GM12875 (cell line): ENCODE results near the gene UPF3A.

Source experiments
- H3K4me3 ChIP-seq: one replicate; pipeline ENCODE4 v1.5.1; 2011; ENCODE audit warnings: low read depth, low read length, control low read depth
- CTCF ChIP-seq: IDR thresholded peaks from 2 replicates; pipeline ENCODE4 v1.5.1; 2011; ENCODE audit warnings: low read depth, mild to moderate bottlenecking, control low read depth, inconsistent platforms, low read length, moderate library complexity, borderline replicate concordance; ENCODE audit not compliant: insufficient read depth

Gene UPF3A

DNA sequence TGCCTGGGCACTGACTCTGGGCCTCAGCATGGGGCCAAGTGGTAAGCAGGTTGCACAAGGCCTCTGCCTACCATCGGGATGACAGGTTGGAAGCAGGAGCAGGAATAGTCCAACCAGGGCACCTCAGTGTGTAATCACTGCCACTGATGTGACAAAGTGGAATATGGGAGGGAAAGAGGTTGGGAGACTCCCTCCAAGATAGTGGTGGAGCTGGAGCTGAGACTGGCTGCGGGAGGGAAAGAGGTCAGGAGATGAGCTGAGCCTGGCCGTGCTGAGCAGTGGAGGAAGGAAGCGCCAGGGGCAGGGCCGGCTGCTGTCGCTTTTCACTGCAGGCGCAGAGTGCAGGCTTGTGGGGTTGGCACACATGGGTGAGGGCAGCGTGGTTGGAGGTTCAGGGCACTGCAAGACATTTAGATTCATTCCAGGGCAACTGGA lies 6.8 kb downstream of the UPF3A start:
- H3K4me3 ChIP-seq, result no peak overlapping the region
- TF ChIP-seq CTCF, result no peak

GRCh38 chr13:114296448-114296847 lies 15.0 kb downstream of the UPF3A start:
- H3K4me3 ChIP-seq, result no peak overlapping the region
- no peak for TF ChIP-seq CTCF

GRCh38 chr13:114296902-114297301 lies 15.5 kb downstream of the UPF3A start:
- H3K4me3 ChIP-seq, result no peak overlapping the region
- no peak for TF ChIP-seq CTCF

DNA sequence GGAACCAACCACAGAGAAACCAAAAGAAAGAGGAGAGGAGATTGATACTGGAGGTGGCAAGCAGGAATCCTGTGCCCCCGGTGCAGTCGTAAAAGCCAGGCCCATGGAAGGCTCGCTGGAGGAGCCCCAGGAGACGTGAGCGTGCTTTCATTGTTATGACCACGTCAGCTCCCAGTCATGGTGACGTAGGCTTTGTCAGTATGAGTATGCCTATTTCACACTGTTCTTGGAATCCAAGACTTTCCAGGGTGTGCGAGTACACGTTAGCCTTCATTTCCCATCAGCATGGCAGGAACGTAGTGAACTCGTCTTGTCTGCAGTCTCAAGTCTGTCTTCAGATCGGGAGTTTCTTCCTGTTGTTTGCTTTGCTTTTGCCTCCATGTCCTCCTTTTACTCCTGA lies 17.5 kb downstream of the UPF3A start:
- no peak overlapping the region for H3K4me3 ChIP-seq
- no peak for TF ChIP-seq CTCF

DNA sequence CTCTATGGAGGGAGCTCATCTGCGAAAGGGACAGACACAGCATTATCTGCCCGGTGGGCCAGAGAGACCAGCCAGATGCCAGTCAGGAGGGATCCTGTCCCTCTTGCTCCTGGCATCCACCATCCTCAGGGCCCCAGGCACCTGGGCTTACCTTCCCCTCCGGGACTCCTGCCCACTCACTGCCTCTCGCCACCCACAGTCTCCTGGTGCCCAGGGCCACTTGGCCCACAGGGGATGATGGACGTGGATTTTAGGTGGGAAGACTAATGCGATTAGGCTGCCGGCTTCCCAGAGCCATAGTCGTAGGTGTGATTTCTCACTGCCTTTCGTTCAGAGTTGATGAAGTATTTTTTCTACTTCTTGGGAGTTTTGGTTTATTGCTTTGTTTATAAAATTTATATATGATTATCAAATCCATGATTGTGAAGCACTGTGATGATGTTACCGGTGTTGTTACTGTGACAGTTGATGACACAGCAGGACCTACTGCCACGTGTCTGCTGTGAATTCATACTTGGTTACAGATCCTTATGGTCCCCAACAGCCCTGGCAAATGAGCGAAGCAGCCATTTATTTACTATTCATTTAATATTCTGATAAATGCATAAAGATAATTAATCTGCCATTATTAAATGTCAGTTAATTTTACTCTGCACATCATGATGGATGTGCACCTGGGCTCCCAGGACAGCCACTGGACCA lies 18.4 kb downstream of the UPF3A start:
- H3K4me3 ChIP-seq, result no peak overlapping the region
- TF ChIP-seq CTCF, result no peak

DNA sequence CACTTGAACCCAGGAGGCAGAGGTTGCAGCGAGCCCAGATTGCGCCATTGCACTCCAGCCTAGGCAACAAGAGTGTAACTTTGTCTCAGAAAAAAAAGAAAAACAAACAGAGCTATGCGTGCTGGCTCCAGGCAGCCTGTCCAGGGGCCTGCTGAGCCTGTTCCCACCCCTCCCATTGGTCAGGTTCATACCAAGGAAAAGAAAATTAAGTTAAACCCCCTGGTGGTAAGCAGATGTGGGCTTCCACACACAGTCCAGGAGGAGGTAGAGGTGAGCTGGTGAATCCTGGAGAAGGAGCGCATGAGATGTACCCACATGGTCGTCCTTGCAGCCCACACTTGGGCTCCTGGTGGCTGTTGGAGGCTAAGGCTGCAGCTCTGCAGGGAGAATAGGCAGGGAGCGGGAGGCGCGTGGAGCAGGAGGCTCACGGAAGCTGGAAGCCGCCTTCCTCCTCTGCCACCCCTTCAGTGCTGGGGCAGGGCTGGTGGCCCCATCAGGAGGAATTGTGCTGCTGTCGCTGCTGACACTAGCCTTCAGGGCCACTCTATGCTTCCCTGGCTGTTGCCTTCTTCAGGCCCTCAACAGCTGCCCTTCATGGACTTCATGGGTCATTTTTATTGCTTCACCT lies 22.4 kb downstream of the UPF3A start:
- TF ChIP-seq CTCF, result no peak
- H3K4me3 ChIP-seq, result no peak overlapping the region
